ENCODE data around the gene OR1N2.
"Not testable (repeated sequence)": the region's sequence is repeated elsewhere in the genome, so short reads cannot be mapped to it uniquely, and the experiment has no call there.

Gene OR1N2

GRCh38 chr9:122538757-122539156 is 14.2 kb upstream of the OR1N2 start:
- Histone ChIP-seq H3K4me3 (ENCODE audit: low read depth, low read length) (no peak overlapping the region), H3K27ac (ENCODE audit: low read depth, low read length) (no peak overlapping the region), H3K4me1 (ENCODE audit: control insufficient read depth, insufficient read depth, low read length, unreplicated experiment) (no peaks in the 10 kb centered on the region), H3K79me2 (ENCODE audit: control insufficient read depth, insufficient read depth, low read length, unreplicated experiment) (no peaks in the 10 kb centered on the region), H2AFZ (ENCODE audit: low read length, unreplicated experiment) (no peak overlapping the region), H3K27me3 (ENCODE audit: insufficient read depth, low read length) (peaks cover 24% of the 10 kb centered on the region), H3K36me3 (ENCODE audit: insufficient read depth, low read length) (no peaks in the 10 kb centered on the region)

GRCh38 chr9:122546196-122546595 is 6.7 kb upstream of the OR1N2 start:
- Histone ChIP-seq H3K79me2 (ENCODE audit: control insufficient read depth, insufficient read depth, low read length, unreplicated experiment) (no peaks in the 10 kb centered on the region), H3K4me1 (ENCODE audit: control insufficient read depth, insufficient read depth, low read length, unreplicated experiment) (no peaks in the 10 kb centered on the region), H3K4me3 (ENCODE audit: low read depth, low read length) (no peak overlapping the region), H3K27ac (ENCODE audit: low read depth, low read length) (no peak overlapping the region), H2AFZ (ENCODE audit: low read length, unreplicated experiment) (no peak overlapping the region), H3K27me3 (ENCODE audit: insufficient read depth, low read length) (peaks cover 44% of the 10 kb centered on the region), H3K36me3 (ENCODE audit: insufficient read depth, low read length) (no peaks in the 10 kb centered on the region)

- no peak overlapping the region for H3K4me3 ChIP-seq (ENCODE audit: low read depth, low read length)
- no peaks in the 10 kb centered on the region for H3K79me2 ChIP-seq (ENCODE audit: control insufficient read depth, insufficient read depth, low read length, unreplicated experiment)
- H3K36me3 ChIP-seq (ENCODE audit: insufficient read depth, low read length): no peaks in the 10 kb centered on the region
- no peaks in the 10 kb centered on the region for H3K4me1 ChIP-seq (ENCODE audit: control insufficient read depth, insufficient read depth, low read length, unreplicated experiment)
- peaks cover 61% of the 10 kb centered on the region for H3K27me3 ChIP-seq (ENCODE audit: insufficient read depth, low read length)
- H2AFZ ChIP-seq (ENCODE audit: low read length, unreplicated experiment): no peak overlapping the region
- H3K27ac ChIP-seq (ENCODE audit: low read depth, low read length): no peak overlapping the region
Observed at GRCh38 chr9:122551371-122551770, 1.5 kb upstream of the OR1N2 start.

- no peak overlapping the region for H3K27ac ChIP-seq (ENCODE audit: low read depth, low read length)
- H3K4me3 ChIP-seq (ENCODE audit: low read depth, low read length): no peak overlapping the region
- no peaks in the 10 kb centered on the region for H3K4me1 ChIP-seq (ENCODE audit: control insufficient read depth, insufficient read depth, low read length, unreplicated experiment)
- H2AFZ ChIP-seq (ENCODE audit: low read length, unreplicated experiment): no peak overlapping the region
- H3K36me3 ChIP-seq (ENCODE audit: insufficient read depth, low read length): no peaks in the 10 kb centered on the region
- H3K79me2 ChIP-seq (ENCODE audit: control insufficient read depth, insufficient read depth, low read length, unreplicated experiment): no peaks in the 10 kb centered on the region
- H3K27me3 ChIP-seq (ENCODE audit: insufficient read depth, low read length): peaks cover 15% of the 10 kb centered on the region; the same call in 1 of the 2 replicates
Observed at GRCh38 chr9:122561446-122561845, 8.5 kb downstream of the OR1N2 start.

GRCh38 chr9:122562134-122562760 is 9.3 kb downstream of the OR1N2 start:
- H3K27ac ChIP-seq (ENCODE audit: low read depth, low read length): no peak overlapping the region
- H2AFZ ChIP-seq (ENCODE audit: low read length, unreplicated experiment): no peak overlapping the region
- no peak overlapping the region for H3K4me3 ChIP-seq (ENCODE audit: low read depth, low read length)
- H3K27me3 ChIP-seq (ENCODE audit: insufficient read depth, low read length): peaks cover 15% of the 10 kb centered on the region; the same call in 1 of the 2 replicates
- H3K4me1 ChIP-seq (ENCODE audit: control insufficient read depth, insufficient read depth, low read length, unreplicated experiment): no peaks in the 10 kb centered on the region
- no peaks in the 10 kb centered on the region for H3K36me3 ChIP-seq (ENCODE audit: insufficient read depth, low read length)
- no peaks in the 10 kb centered on the region for H3K79me2 ChIP-seq (ENCODE audit: control insufficient read depth, insufficient read depth, low read length, unreplicated experiment)

- Histone ChIP-seq H3K79me2 (ENCODE audit: control insufficient read depth, insufficient read depth, low read length, unreplicated experiment) (no peaks in the 10 kb centered on the region), H3K27me3 (ENCODE audit: insufficient read depth, low read length) (peaks cover 15% of the 10 kb centered on the region; the same call in 1 of the 2 replicates), H3K4me1 (ENCODE audit: control insufficient read depth, insufficient read depth, low read length, unreplicated experiment) (no peaks in the 10 kb centered on the region), H3K27ac (ENCODE audit: low read depth, low read length) (no peak overlapping the region), H2AFZ (ENCODE audit: low read length, unreplicated experiment) (no peak overlapping the region), H3K36me3 (ENCODE audit: insufficient read depth, low read length) (no peaks in the 10 kb centered on the region), H3K4me3 (ENCODE audit: low read depth, low read length) (no peak overlapping the region)
Observed at GRCh38 chr9:122567901-122568300, 15.0 kb downstream of the OR1N2 start.

GRCh38 chr9:122572456-122572855 is 19.5 kb downstream of the OR1N2 start:
- Histone ChIP-seq H3K79me2 (ENCODE audit: control insufficient read depth, insufficient read depth, low read length, unreplicated experiment) (no peaks in the 10 kb centered on the region), H3K27me3 (ENCODE audit: insufficient read depth, low read length) (peaks cover 7% of the 10 kb centered on the region; the same call in 1 of the 2 replicates), H3K4me1 (ENCODE audit: control insufficient read depth, insufficient read depth, low read length, unreplicated experiment) (no peaks in the 10 kb centered on the region), H3K4me3 (ENCODE audit: low read depth, low read length) (no peak overlapping the region), H2AFZ (ENCODE audit: low read length, unreplicated experiment) (no peak overlapping the region), H3K27ac (ENCODE audit: low read depth, low read length) (no peak overlapping the region), H3K36me3 (ENCODE audit: insufficient read depth, low read length) (no peaks in the 10 kb centered on the region)

- no peaks in the 10 kb centered on the region for H3K79me2 ChIP-seq (ENCODE audit: control insufficient read depth, insufficient read depth, low read length, unreplicated experiment)
- H3K36me3 ChIP-seq (ENCODE audit: insufficient read depth, low read length): no peaks in the 10 kb centered on the region
- no peak overlapping the region for H2AFZ ChIP-seq (ENCODE audit: low read length, unreplicated experiment)
- no peak overlapping the region for H3K4me3 ChIP-seq (ENCODE audit: low read depth, low read length)
- H3K27me3 ChIP-seq (ENCODE audit: insufficient read depth, low read length): no peaks in the 10 kb centered on the region
- no peak overlapping the region for H3K27ac ChIP-seq (ENCODE audit: low read depth, low read length)
- peaks cover 2% of the 10 kb centered on the region for H3K4me1 ChIP-seq (ENCODE audit: control insufficient read depth, insufficient read depth, low read length, unreplicated experiment)
Observed at GRCh38 chr9:122579874-122580273, 27.0 kb downstream of the OR1N2 start.

- H3K27me3 ChIP-seq (ENCODE audit: insufficient read depth, low read length): no peaks in the 10 kb centered on the region
- no peaks in the 10 kb centered on the region for H3K79me2 ChIP-seq (ENCODE audit: control insufficient read depth, insufficient read depth, low read length, unreplicated experiment)
- no peak overlapping the region for H3K27ac ChIP-seq (ENCODE audit: low read depth, low read length)
- no peaks in the 10 kb centered on the region for H3K36me3 ChIP-seq (ENCODE audit: insufficient read depth, low read length)
- H3K4me3 ChIP-seq (ENCODE audit: low read depth, low read length): no peak overlapping the region
- H3K4me1 ChIP-seq (ENCODE audit: control insufficient read depth, insufficient read depth, low read length, unreplicated experiment): peaks cover 2% of the 10 kb centered on the region
- no peak overlapping the region for H2AFZ ChIP-seq (ENCODE audit: low read length, unreplicated experiment)
Observed at GRCh38 chr9:122580360-122580759, 27.4 kb downstream of the OR1N2 start.

- not testable (repeated sequence) for H2AFZ ChIP-seq (ENCODE audit: low read length, unreplicated experiment); H3K79me2 ChIP-seq (ENCODE audit: control insufficient read depth, insufficient read depth, low read length, unreplicated experiment); H3K27ac ChIP-seq (ENCODE audit: low read depth, low read length); H3K4me1 ChIP-seq (ENCODE audit: control insufficient read depth, insufficient read depth, low read length, unreplicated experiment); H3K27me3 ChIP-seq (ENCODE audit: insufficient read depth, low read length); H3K36me3 ChIP-seq (ENCODE audit: insufficient read depth, low read length); H3K4me3 ChIP-seq (ENCODE audit: low read depth, low read length)
Observed at GRCh38 chr9:122583284-122583683, 30.4 kb downstream of the OR1N2 start, which contains the start of gene OR1L8. Gene OR1L8, minus strand, starts transcription at chr9:122583384. Its CDS starts 14,907 bp downstream, at chr9:122568477.

Data from ACC112 (cell line).